IgD-negative memory B cell (primary cell): ENCODE data around the gene FAM163B. TPM values are rescaled to one million over a fixed set of nuclear protein-coding genes. Genes with fewer than 3 reads are reported as not detected.
A peak's percentile ranks its signal among the peaks of the same experiment; 100 is the strongest.
"Not testable (repeated sequence)": the region's sequence is repeated elsewhere in the genome, so short reads cannot be mapped to it uniquely, and the experiment has no call there.

Experiments
- H3K27ac Mint-ChIP-seq, 3 donors: one replicate each; pipeline ENCODE4 v1.8.0; 2020 to 2022; ENCODE audit warnings: mild to moderate bottlenecking in 3 of 3, mixed read lengths in 3 of 3, moderate library complexity in 1 of 3
- H3K27me3 Mint-ChIP-seq: one replicate; pipeline ENCODE4 v1.8.0; 2021; ENCODE audit warnings: mixed read lengths
- H3K36me3 Mint-ChIP-seq: one replicate; pipeline ENCODE4 v1.8.0; 2020; ENCODE audit warnings: mild to moderate bottlenecking, mixed read lengths
- H3K4me1 Mint-ChIP-seq, 3 donors: one replicate each; pipeline ENCODE4 v1.8.0; 2020 to 2022; ENCODE audit warnings: mixed read lengths in 3 of 3, mild to moderate bottlenecking in 1 of 3
- H3K4me3 Mint-ChIP-seq, 4 donors: one replicate each; pipeline ENCODE4 v1.8.0; 2020 to 2022; ENCODE audit warnings: mild to moderate bottlenecking in 4 of 4, mixed read lengths in 4 of 4, moderate library complexity in 3 of 4
- H3K9me3 Mint-ChIP-seq, 3 donors: one replicate each; pipeline ENCODE4 v1.8.0; 2020 to 2021; ENCODE audit warnings: mixed read lengths in 3 of 3, mild to moderate bottlenecking in 1 of 3
- polyA plus RNA-seq: library from polyadenylated mRNA; unstranded; fragments of 300-500 nt; fragmentation: Illumina TruSeq; gene quantifications from one replicate; pipeline ENCODE4 v1.2.3, GENCODE V29; 2021

Gene FAM163B
- polyA plus RNA-seq, 1 donor from 2014 or later: not detected

DNA sequence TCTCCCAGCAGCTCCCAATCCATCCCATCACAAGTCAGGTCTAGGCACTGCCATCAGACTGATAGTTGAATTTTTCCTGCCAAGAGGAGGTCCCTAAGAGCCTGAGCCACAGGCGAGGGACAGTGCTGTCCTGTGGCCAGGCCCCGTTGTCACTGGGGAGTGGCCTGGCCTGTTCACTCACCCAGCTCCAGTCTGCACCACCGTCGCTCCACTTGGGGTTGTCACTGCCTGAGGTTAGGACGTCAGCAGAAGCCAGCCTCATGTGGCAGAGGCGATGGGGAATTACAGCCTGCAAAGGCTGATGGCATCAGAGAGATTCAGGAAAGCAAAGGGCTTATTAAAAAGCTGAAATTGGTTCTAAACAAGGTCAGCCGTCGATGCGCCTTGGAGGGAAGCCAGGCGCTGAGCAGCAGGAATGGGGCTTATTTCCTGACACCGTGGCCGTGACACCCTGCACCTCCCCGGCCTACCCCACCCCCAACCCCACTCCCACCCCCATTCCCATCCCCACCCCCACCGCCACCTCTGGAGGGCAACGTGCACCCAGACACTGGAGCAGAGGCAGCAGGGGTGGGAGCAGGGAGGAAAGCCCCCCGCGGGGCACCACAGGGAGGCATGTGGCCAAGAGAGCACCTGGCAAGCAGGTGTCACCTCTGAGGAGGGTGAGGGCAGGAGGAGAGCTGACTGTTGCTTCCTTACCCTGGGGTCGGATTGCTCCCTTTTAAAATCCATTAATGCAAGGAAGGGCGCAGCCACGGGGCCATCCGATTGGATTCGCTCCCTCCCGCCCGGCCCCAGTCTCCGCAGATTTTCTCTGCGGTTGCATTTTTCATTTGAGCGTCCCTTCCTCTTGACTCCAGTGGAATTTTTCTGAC is 23.9 kb upstream of the FAM163B start:
- Mint-ChIP-seq H3K27me3 (peaks cover 17% of the 10 kb centered on the region), H3K4me1 (peaks cover 0 to 1% (median 0%) of the 10 kb centered on the region in 3 donors), H3K27ac (no peak overlapping the region), H3K9me3 (no peaks in the 10 kb centered on the region), H3K4me3 (no peak overlapping the region), H3K36me3 (no peaks in the 10 kb centered on the region)

DNA sequence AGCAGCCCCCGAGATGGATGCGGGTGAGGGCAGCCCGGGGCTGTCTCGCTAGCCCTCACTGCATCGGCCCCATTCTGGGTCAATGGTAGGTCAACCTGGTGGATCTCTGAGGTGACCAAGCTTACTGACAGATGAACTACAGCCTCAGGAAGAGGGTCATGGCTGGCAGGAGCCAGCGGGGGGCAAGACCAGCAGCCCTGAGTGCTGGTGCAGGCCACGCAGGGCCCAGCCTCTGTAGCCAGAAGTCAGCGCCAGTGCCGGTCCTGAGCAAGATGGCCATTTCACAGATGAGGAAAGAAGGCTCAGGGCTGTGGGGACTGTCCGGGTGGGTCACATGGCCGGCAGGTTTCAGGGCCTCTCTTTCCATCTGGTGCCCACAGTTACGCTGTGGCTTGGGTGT is 21.9 kb upstream of the FAM163B start:
- H3K27me3 Mint-ChIP-seq: peaks cover 14% of the 10 kb centered on the region
- no peak overlapping the region for H3K27ac Mint-ChIP-seq
- no peak overlapping the region for H3K4me3 Mint-ChIP-seq
- H3K4me1 Mint-ChIP-seq: no peaks in the 10 kb centered on the region
- H3K9me3 Mint-ChIP-seq: peaks cover 4 to 13% (median 7%) of the 10 kb centered on the region in 3 donors
- no peaks in the 10 kb centered on the region for H3K36me3 Mint-ChIP-seq

- no peak overlapping the region for H3K27ac Mint-ChIP-seq
- H3K4me1 Mint-ChIP-seq: no peaks in the 10 kb centered on the region
- peaks cover 2% of the 10 kb centered on the region for H3K36me3 Mint-ChIP-seq
- peaks cover 8 to 23% (median 9%) of the 10 kb centered on the region in 3 donors for H3K9me3 Mint-ChIP-seq
- H3K27me3 Mint-ChIP-seq: peaks cover 13% of the 10 kb centered on the region
- H3K4me3 Mint-ChIP-seq: no peak overlapping the region
Observed at GRCh38 chr9:133629221-133630110, 20.3 kb upstream of the FAM163B start.

DNA sequence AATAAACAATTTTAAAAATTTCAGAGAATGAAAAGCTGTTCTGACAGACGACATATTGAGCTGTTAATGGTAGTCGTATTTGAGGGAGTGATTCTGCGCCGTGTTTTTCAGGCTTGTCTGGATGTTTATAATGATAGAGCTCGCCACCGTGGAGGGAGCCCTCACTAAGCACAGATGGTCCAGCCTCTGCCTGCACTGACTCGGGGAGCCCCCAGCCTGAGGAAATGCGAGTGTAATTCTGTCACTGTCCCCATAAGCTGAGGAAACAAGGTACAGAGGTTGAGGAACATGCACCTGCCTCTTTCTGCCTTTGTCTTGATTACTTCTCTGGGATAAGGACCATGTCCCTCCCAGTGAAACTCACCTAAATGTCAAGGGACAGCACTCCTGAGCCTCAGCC is 19.6 kb upstream of the FAM163B start:
- Mint-ChIP-seq H3K27ac (no peak overlapping the region), H3K4me3 (no peak overlapping the region), H3K4me1 (no peaks in the 10 kb centered on the region), H3K9me3 (peaks cover 8 to 23% (median 9%) of the 10 kb centered on the region in 3 donors), H3K36me3 (peaks cover 2% of the 10 kb centered on the region), H3K27me3 (peaks cover 14% of the 10 kb centered on the region)

- Mint-ChIP-seq H3K4me3 (no peak overlapping the region), H3K27ac (no peak overlapping the region), H3K4me1 (peaks cover 0 to 2% (median 0%) of the 10 kb centered on the region in 3 donors), H3K27me3 (peaks cover 20% of the 10 kb centered on the region), H3K9me3 (peaks cover 8 to 23% (median 9%) of the 10 kb centered on the region in 3 donors), H3K36me3 (peaks cover 2% of the 10 kb centered on the region)
Observed at GRCh38 chr9:133627341-133627740, 18.2 kb upstream of the FAM163B start.

- H3K4me3 Mint-ChIP-seq, H3K4me1 Mint-ChIP-seq, H3K36me3 Mint-ChIP-seq, H3K27ac Mint-ChIP-seq: not testable (repeated sequence)
- peaks cover 24% of the 10 kb centered on the region for H3K27me3 Mint-ChIP-seq
- H3K9me3 Mint-ChIP-seq: peaks cover 8 to 23% (median 11%) of the 10 kb centered on the region in 3 donors
Observed at GRCh38 chr9:133626008-133626407, 16.8 kb upstream of the FAM163B start.

GRCh38 chr9:133622555-133622954 is 13.4 kb upstream of the FAM163B start:
- Mint-ChIP-seq H3K4me3 (no peak overlapping the region), H3K4me1 (peaks cover 7 to 14% (median 7%) of the 10 kb centered on the region in 3 donors), H3K9me3 (peaks cover 8 to 23% (median 11%) of the 10 kb centered on the region in 3 donors), H3K36me3 (peaks cover 3% of the 10 kb centered on the region), H3K27ac (no peak overlapping the region), H3K27me3 (peaks cover 25% of the 10 kb centered on the region)

DNA sequence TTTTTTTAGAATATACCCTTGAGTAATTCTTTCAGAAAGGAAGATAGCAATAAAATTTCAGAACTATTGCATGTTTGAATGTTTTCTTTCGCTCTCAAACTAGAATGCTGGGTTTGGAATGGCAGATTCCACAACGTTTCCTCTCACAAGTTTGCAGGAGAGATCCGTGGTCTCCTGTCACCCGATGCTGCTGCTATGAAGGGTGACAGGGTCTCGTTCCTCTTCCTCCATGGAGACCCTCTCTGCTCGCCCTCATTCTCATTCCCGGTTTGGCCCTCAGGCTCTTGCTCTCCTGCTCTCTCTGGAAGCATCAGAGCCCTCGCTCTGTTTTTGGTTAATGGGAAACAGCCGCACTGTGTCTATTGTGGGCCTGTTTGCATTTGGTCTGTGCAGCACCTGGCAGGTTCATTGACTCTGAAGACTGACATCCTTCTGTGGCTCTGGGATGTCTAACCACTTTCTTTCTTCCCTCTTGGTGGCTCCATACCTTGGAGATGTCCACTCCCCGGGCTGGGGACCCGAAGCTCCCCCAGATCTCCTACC is 12.6 kb upstream of the FAM163B start:
- Mint-ChIP-seq H3K27ac (no peak overlapping the region), H3K36me3 (peaks cover 3% of the 10 kb centered on the region), H3K27me3 (peaks cover 27% of the 10 kb centered on the region), H3K9me3 (peaks cover 3 to 17% (median 11%) of the 10 kb centered on the region in 3 donors), H3K4me3 (no peak overlapping the region), H3K4me1 (peaks cover 7 to 14% (median 7%) of the 10 kb centered on the region in 3 donors)

DNA sequence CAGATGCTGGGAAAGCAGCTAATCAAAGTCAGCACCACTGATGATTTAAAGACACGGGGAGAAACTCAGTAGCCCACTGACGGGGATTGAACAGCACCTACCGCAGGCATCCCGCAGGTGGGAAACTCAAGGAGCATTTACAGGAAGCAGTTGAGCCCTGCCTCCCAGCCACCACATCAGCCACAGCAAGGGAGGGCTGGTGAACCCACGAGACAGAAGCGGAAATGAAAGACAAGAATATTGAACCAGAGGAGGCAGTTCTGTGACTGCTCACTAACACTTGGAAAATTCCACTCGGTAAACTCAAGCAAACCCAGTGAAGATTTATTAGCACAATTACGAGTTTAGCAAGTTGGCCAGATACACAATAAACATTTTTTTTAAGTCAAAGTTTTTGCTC is 10.6 kb upstream of the FAM163B start:
- H3K36me3 Mint-ChIP-seq: peaks cover 2% of the 10 kb centered on the region
- H3K4me1 Mint-ChIP-seq: peaks cover 7 to 14% (median 7%) of the 10 kb centered on the region in 3 donors
- H3K9me3 Mint-ChIP-seq: peaks cover 0 to 3% (median 2%) of the 10 kb centered on the region in 3 donors
- peak overlapping the region in 1 of 4 donors; percentile 53 for H3K4me3 Mint-ChIP-seq
- peak overlapping the region in 1 of 3 donors; percentile 4 for H3K27ac Mint-ChIP-seq
- peaks cover 24% of the 10 kb centered on the region for H3K27me3 Mint-ChIP-seq

DNA sequence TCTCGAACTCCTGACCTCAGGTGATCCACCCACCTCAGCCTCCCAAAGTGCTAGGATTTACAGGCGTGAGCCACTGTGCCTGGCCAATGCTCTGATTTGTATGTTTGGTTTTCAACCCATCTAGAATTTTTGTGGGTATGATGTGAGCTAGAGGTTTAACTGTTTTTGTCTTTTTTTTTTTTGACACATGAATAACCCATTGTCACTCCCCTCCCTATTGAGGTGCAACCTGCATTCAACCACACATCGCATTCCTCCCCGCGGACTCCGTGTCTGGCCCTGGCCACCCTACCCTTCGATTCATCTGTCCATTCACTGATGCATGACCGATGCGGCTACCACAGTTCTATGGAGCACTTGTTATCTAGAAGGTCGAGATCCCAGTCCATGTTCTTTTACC is 9.5 kb upstream of the FAM163B start:
- Mint-ChIP-seq H3K36me3 (peaks cover 2% of the 10 kb centered on the region), H3K27ac (no peak overlapping the region), H3K9me3 (peaks cover 0 to 2% (median 0%) of the 10 kb centered on the region in 3 donors), H3K4me3 (no peak overlapping the region), H3K27me3 (peaks cover 19% of the 10 kb centered on the region), H3K4me1 (peaks cover 7 to 14% (median 7%) of the 10 kb centered on the region in 3 donors)

GRCh38 chr9:133616643-133617405 is 7.6 kb upstream of the FAM163B start:
- H3K9me3 Mint-ChIP-seq: no peaks in the 10 kb centered on the region
- H3K36me3 Mint-ChIP-seq: no peaks in the 10 kb centered on the region
- H3K4me3 Mint-ChIP-seq: no peak overlapping the region
- no peak overlapping the region for H3K27ac Mint-ChIP-seq
- peaks cover 7 to 12% (median 7%) of the 10 kb centered on the region in 3 donors for H3K4me1 Mint-ChIP-seq
- H3K27me3 Mint-ChIP-seq: peaks cover 16% of the 10 kb centered on the region

GRCh38 chr9:133615606-133616188 is 6.5 kb upstream of the FAM163B start:
- H3K27ac Mint-ChIP-seq: no peak overlapping the region
- H3K4me1 Mint-ChIP-seq: peaks cover 7 to 10% (median 7%) of the 10 kb centered on the region in 3 donors
- H3K36me3 Mint-ChIP-seq: no peaks in the 10 kb centered on the region
- peaks cover 16% of the 10 kb centered on the region for H3K27me3 Mint-ChIP-seq
- H3K9me3 Mint-ChIP-seq: peaks cover 0 to 4% (median 0%) of the 10 kb centered on the region in 3 donors
- H3K4me3 Mint-ChIP-seq: no peak overlapping the region

GRCh38 chr9:133615186-133615585 is 6.0 kb upstream of the FAM163B start:
- H3K9me3 Mint-ChIP-seq: peaks cover 0 to 5% (median 0%) of the 10 kb centered on the region in 3 donors
- no peaks in the 10 kb centered on the region for H3K36me3 Mint-ChIP-seq
- H3K4me3 Mint-ChIP-seq: no peak overlapping the region
- no peak overlapping the region for H3K27ac Mint-ChIP-seq
- peaks cover 19% of the 10 kb centered on the region for H3K27me3 Mint-ChIP-seq
- H3K4me1 Mint-ChIP-seq: peaks cover 6 to 7% (median 7%) of the 10 kb centered on the region in 3 donors

GRCh38 chr9:133614678-133615077 is 5.5 kb upstream of the FAM163B start:
- H3K27ac Mint-ChIP-seq: no peak overlapping the region
- no peaks in the 10 kb centered on the region for H3K36me3 Mint-ChIP-seq
- H3K4me1 Mint-ChIP-seq: peaks cover 2% of the 10 kb centered on the region in 3 donors
- peaks cover 24% of the 10 kb centered on the region for H3K27me3 Mint-ChIP-seq
- H3K9me3 Mint-ChIP-seq: peaks cover 0 to 5% (median 0%) of the 10 kb centered on the region in 3 donors
- no peak overlapping the region for H3K4me3 Mint-ChIP-seq
